LNCaP clone FGC (cell line): ENCODE data around the gene GPR55.

Source experiments
- DNase-seq: peaks from one replicate; pipeline ENCODE4 v3.0.0-alpha.2; 2011; ENCODE audit warnings: low read depth
- H3K4me3 ChIP-seq: 2 replicates; pipeline ENCODE4 v1.5.1; 2011; ENCODE audit warnings: mild to moderate bottlenecking, low read depth, low read length, control low read depth
- TF ChIP-seq, protein P1 (sequence below): IDR thresholded peaks from 2 replicates; pipeline ENCODE4 v1.5.1; 2012; ENCODE audit warnings: mild to moderate bottlenecking; ENCODE audit not compliant: control insufficient read depth, insufficient read depth; ENCODE audit errors: extremely low read depth

GPR55 gene

DNA sequence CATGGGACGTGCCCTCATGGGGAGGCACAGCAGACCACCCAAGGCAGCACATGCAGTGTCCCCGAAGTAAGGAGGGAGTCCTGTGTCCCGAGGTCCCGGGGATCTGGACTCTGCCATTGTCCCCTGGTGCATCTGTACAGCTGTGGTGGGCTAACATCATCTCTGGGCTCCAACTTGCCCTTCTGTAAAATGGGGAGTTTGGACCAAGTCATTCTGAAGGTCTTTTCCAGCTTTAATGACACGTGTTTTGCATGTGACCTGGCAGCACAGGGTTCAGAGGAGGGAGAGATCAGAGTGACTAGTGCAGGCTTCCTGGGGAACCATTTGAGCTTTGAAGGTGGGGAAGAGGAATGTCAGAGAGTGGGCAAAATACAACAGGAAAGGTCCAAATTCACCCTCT, 38.8 kb downstream of the GPR55 start:
- DNase-seq, result no peak
- H3K4me3 ChIP-seq, result no peak overlapping the region
- TF ChIP-seq, protein P1, sequence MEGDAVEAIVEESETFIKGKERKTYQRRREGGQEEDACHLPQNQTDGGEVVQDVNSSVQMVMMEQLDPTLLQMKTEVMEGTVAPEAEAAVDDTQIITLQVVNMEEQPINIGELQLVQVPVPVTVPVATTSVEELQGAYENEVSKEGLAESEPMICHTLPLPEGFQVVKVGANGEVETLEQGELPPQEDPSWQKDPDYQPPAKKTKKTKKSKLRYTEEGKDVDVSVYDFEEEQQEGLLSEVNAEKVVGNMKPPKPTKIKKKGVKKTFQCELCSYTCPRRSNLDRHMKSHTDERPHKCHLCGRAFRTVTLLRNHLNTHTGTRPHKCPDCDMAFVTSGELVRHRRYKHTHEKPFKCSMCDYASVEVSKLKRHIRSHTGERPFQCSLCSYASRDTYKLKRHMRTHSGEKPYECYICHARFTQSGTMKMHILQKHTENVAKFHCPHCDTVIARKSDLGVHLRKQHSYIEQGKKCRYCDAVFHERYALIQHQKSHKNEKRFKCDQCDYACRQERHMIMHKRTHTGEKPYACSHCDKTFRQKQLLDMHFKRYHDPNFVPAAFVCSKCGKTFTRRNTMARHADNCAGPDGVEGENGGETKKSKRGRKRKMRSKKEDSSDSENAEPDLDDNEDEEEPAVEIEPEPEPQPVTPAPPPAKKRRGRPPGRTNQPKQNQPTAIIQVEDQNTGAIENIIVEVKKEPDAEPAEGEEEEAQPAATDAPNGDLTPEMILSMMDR, result no peak

DNA sequence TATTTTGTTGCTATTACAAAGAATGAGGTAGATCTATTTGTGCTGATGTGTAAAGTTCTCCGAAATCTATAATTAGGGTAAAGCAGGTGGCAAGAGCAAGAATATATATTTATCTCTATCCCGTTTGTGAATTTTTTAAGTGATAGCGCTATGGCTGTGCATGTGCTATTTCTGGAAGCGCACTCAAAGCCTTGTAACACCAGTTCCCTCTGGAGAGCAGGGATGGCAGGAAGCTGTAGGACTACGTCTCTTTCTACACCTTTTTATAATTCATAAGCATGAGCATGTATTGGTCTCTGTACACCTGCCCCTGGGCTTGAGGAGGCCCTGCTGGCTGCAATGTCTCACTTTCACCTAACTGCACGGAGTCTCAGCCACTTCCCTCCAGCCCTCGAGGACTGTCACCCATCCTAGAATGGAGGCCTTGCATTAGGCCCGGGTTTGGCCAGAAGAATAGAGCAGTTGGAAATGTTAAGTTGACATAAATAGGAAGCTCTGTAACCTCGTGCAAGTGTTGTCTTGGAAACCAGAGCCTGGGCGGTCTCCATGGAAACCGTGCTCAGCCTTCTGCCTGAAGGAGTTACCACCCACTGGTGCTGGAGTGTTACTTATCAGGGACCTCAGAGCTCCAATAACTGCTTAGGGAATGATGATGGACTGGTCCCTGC, 39.4 kb downstream of the GPR55 start:
- no peak for DNase-seq
- no peak overlapping the region for H3K4me3 ChIP-seq
- TF ChIP-seq, protein P1, result no peak

- no peak overlapping the region for H3K4me3 ChIP-seq
- DNase-seq, result no peak
- TF ChIP-seq, protein P1, result no peak
These were observed 43.2 kb downstream of the GPR55 start for GRCh38 chr2:230881840-230882239.

DNA sequence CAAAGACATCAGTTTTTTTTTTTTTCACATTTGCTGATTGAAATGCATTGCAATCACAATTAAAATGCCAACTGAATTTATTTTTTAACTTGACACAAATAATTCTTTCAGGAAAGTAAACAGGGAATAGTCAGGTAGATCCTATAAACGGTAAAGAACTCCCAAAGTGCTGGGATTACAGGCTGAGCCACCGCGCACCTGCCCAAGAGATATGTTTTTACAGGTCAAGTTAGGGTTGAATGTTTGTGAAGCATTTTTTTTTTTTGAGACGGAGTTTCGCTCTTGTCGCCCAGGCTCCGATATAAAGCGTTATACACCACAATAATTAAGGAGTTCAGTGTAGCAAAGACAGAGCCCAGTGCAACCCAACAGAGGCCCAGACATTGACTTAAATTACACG, 45.2 kb downstream of the GPR55 start:
- no peak for DNase-seq
- TF ChIP-seq, protein P1, result no peak
- H3K4me3 ChIP-seq, result no peak overlapping the region

- no peak for DNase-seq
- TF ChIP-seq, protein P1, result no peak
- no peak overlapping the region for H3K4me3 ChIP-seq
These were observed 45.7 kb downstream of the GPR55 start for GRCh38 chr2:230879271-230879882.

DNA sequence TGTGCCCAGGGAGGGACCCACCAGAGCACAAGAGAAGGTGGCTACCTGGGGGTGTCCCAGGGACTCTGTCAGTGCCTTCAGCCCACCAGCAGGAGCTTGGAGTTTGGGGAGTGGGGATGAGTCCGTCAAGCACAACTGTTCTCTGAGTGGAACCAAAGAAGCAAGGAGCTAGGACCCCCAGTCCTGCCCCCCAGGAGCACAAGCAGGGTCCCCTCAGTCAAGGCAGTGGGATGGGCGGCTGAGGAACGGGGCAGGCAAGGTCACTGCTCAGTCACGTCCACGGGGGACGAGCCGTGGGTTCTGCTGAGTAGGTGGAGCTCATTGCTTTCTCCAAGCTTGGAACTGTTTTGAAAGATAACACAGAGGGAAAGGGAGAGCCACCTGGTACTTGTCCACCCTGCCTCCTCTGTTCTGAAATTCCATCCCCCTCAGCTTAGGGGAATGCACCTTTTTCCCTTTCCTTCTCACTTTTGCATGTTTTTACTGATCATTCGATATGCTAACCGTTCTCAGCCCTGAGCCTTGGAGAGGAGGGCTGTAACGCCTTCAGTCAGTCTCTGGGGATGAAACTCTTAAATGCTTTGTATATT, 46.3 kb downstream of the GPR55 start:
- no peak for DNase-seq
- TF ChIP-seq, protein P1, result no peak
- no peak overlapping the region for H3K4me3 ChIP-seq
